HG03460 (cell line): ENCODE measurements around the gene A1CF.

Source experiments
- ATAC-seq: cut with Tn5 transposase; IDR thresholded peaks from one replicate; pipeline ENCODE4 v1.9.1; 2021; ENCODE audit not compliant: unreplicated experiment

A1CF gene

DNA sequence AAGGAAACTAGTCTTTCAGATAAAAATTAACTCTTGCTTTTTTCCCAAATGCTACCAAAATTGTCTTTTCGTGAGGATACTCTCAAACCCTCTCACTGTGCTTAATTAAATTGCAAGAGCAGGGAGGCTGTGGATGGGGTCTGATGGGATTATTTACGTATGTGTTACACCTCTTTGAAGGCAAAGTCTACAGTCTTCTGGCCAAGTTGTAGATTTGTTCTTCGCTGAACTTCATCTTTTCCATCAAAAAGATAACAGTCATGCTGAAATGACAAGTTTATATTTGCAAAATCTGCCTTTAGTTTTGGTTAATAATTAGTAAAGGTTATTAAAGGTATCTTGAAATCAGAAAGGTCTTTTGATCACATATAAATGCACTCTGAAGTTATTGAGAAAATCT, 22.7 kb downstream of the A1CF start:
- ATAC-seq, result no peak

DNA sequence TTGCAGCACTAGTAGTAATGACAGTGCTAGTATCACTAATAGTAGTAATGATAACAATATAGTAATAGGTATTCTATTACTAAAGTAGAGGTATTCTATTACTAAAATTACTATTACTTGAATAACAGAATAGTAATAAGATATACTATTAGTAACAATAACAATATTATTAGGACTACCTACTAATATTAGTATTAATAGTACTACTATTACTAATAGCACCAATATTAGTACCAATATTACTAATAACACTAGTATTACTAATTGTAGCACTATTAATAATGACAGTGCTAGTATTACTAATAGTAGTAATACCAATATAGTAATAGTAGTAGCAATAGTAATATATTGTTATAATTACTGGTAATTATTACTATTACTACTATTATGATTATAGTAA, 24.1 kb downstream of the A1CF start:
- no peak for ATAC-seq

GRCh38 chr10:50857579-50857978, 27.8 kb downstream of the A1CF start:
- no peak for ATAC-seq

GRCh38 chr10:50855461-50855860, 30.0 kb downstream of the A1CF start:
- no peak for ATAC-seq

- ATAC-seq, result no peak
Measured at GRCh38 chr10:50855015-50855414, 30.4 kb downstream of the A1CF start.

- ATAC-seq, result no peak
Measured at GRCh38 chr10:50853557-50853956, 31.9 kb downstream of the A1CF start.

DNA sequence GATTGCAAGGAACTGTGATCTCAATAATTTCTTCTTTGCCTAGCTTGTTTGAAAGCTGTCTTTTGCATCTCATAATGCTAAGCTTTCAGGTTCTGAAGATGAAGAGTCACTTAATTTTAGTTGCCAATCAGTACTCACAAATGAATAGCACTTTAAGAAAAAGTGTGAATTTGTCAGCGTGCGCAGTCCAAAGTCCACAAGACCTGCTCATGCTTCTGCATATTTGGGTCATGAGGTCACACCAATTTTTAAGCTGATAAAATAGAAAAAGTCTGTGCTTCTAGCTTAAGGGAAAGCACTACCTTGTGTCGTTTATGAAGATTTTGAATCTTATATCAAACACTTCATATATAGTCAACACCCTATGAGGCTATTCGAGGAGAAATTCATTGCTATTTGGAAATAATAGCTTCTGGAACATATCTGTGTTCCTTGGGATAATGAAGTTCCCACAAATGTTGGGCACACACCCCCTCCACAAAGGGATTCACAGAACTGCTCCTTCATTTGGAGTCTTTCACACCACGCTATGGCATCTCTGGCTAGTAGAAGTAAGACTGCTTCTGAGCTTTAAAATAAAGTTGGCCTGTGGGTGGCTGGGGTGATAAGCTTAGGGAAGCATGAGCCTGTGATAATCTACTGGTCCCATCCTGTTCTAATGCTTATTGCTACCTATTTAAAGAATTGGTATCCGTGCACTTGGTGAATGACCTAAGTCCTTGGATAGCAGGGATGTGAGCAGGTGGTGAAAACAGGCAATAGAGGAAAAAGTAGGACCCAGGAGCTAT, 33.3 kb downstream of the A1CF start:
- no peak for ATAC-seq

GRCh38 chr10:50850578-50851230, 34.7 kb downstream of the A1CF start:
- no peak for ATAC-seq

- no peak for ATAC-seq
Measured at GRCh38 chr10:50846753-50847152, 38.7 kb downstream of the A1CF start.

- ATAC-seq, result no peak
Measured at GRCh38 chr10:50837095-50837494, 48.3 kb downstream of the A1CF start.

GRCh38 chr10:50832171-50832751, 53.2 kb downstream of the A1CF start:
- ATAC-seq, result no peak

GRCh38 chr10:50830066-50830465, 55.4 kb downstream of the A1CF start:
- no peak for ATAC-seq

DNA sequence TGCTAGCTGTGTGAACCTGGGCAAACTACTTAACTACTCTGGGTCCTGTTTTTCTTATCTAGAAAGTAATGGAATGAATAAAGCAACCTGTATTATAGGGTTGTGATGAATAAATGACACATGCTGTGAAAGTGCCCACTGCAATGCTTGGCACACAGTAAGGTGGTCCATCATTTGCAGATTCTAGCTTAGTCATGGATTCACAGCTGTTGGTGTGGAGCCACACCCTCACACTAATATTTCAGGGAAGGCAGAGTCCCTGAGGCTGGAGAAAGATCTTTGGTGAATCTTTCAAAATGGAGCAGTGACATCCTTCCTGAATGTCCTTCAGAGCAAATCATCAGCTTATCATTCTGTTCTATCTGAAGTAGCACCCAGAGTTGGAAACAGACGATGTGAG, 60.6 kb downstream of the A1CF start:
- no peak for ATAC-seq

DNA sequence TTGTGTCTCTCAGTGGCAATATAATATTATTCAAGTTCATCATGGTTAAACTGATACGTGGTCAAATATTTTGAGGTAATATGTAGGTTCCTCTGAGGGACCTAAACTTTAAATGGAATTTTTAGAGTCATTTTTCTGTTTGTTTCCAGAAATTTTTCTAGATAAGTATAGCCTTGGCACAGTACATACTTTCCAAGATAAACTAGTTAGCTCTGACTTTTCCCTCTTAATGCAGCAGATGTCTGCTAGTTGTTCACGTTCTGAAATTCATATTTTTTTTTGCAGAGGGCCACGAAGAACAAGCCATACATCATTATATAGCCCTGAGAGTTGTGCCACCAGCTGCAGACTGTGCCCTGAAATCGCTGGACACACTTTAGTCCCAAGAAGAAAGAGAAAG, 61.6 kb downstream of the A1CF start:
- ATAC-seq, result no peak

- ATAC-seq, result no peak
Measured at GRCh38 chr10:50809596-50809995, 75.8 kb downstream of the A1CF start.

DNA sequence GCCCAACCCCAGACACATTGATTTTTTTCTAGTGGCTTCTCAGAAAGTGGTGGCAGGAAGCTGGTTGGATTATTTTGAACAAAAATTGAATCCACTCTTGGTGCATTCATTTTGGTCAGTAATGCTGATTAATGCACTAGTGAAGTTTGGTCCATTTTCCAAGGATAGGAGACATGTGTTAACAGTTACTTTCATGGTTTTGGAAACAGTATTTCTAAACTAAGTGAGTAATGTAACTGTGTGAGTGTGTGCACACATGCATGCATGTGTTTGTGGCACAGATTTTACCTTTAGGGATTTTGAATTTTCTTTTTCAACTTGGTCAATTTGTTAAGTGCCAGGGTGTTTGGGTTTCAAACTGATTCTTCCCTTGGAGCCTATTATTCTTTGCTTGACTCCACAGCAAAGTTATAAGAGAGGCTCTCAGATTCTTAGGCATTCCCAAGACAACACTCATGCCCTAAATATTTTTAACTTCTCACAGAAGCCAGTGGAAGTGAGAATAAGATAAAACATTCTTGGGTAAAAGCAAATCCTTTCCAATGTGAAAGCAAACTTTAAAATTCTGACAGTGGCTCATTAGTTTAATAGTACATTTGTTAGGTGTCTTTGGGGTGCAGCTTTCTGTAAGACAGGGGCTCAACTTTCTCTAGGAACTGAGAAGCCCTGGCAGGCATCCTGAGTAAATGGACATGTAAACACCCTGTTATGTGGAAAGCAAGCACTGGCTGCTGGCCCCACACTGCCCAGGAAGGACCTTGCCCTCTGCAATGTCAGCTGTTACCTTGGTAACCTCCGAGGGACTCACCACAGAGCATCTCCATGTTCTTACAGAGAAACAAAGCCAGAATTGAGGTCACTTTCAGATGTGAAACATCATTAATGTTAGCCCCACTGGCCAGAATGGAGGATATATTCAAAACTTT, 77.3 kb downstream of the A1CF start:
- no peak for ATAC-seq

DNA sequence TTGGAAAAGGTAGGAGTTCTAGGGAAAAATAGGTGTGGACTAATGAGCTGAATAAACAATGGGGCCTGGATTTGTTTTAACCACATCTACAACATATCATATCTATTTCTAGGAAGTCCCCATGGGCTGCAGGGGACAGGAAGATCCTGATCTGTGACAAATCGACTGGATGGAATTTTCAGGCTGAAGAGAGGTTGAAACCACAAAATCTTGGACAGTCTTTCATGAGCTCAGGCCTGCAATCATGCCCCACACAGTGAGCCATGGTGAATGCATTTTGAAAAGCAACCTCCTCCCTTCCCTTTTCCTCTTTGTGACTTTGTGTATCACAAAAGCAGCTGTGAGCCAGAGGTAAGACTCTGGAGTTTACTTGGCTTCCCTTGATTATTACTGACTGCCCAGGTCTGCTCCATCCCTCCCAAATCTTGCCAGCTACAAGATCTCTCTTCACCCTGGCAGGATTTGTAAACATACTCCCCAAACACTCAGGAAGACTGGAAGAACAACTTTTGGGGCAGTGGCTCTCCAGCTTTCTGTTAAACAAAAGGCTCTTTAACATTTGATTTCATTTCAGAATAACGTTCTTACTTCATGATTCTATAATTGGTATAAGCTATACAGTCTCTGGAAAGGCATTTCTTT, 79.3 kb downstream of the A1CF start:
- no peak for ATAC-seq

DNA sequence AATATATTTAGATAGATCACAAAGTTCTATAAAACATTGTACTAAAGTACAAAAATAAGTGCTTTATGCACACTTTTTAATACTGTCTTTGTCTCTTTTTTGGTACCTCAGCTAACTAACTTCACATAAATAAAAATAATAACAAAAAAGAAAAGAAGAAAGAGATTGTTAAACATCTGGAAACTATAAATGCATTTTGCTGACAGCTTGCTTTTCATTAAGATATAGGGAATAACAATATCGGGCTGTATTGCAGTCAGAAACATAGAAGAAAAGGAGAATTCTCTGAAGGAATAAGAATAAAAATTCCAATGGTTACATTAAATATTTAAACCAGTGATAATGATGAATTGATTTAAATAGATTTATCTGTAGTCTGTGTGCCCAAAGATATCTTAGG, 85.8 kb downstream of the A1CF start:
- no peak for ATAC-seq

GRCh38 chr10:50798297-50798696, 87.1 kb downstream of the A1CF start:
- no peak for ATAC-seq

- no peak for ATAC-seq
Measured at GRCh38 chr10:50796693-50797092, 88.7 kb downstream of the A1CF start.

GRCh38 chr10:50794490-50794889, 90.9 kb downstream of the A1CF start:
- ATAC-seq, result no peak
